SIG-M5 treated with dmso at 0.1 percent for 504 hours (cell line): Measurements from ENCODE around the gene JMJD8.
A peak's percentile ranks its signal among the peaks of the same experiment; 100 is the strongest.

Source experiments
- DNase-seq: peaks from one replicate; lab custom pipeline; 2025; ENCODE audit not compliant: unreplicated experiment; lab: John Stamatoyannopoulos, UW

JMJD8 gene

DNA sequence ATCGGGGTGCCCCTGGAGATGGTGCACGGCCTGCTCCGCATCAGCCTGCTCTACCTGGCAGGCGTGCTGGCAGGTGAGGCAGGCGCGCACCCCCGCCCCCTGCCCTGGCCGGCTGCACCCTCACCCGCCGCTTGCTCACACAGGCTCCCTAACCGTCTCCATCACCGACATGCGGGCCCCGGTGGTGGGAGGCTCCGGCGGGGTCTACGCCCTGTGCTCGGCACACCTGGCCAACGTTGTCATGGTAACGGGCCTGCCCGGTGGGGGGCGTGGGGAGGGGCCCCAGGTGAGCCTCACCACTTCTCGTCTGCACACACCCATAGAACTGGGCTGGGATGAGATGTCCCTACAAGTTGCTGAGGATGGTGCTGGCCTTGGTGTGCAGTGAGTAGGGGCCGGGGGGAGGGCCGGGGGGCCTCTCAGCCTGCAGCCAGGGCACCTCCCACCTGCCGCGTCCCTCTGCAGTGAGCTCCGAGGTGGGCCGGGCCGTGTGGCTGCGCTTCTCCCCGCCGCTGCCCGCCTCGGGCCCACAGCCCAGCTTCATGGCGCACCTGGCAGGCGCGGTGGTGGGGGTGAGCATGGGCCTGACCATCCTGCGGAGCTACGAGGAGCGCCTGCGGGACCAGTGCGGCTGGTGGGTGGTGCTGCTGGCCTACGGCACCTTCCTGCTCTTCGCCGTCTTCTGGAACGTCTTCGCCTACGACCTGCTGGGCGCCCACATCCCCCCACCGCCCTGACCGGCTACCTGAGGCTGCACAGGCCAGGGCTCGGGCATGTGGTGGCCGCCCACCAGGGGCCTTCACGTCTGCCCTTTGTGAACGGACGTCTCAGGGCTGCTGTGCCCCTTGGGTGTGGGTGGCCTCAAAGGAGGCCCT is 6.6 kb downstream of the JMJD8 start:
- no peak for DNase-seq

DNA sequence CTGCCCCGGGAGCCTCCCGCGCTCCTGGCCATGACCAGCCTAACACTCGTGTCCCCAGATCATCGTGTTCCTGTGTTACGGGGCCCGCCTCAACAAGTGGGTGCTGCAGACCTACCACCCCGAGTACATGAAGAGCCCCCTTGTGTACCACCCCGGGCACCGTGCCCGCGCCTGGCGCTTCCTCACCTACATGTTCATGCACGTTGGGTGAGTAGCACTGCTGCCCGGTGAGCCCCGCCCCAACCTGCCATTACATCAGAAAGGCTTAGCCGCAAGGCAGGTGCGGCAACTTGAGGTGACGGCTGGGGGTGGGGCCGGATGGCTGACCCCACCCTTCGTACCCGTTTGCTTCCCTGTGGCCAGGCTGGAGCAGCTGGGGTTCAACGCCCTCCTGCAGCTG is 7.2 kb downstream of the JMJD8 start:
- DNase-seq, result no peak

DNA sequence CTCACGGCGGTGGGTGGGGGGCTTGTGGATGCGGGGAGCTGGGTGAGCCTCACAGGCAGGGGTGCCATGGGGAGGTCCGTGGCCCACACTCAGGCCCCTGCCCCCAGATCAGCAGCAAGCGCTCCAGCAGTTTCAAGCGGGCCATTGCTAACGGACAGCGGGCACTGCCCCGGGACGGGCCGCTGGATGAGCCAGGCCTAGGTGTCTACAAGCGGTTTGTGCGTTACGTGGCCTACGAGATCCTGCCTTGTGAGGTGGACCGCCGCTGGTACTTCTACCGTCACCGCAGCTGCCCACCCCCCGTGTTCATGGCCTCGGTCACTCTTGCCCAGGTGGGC is 7.6 kb downstream of the JMJD8 start:
- DNase-seq, result no peak

DNA sequence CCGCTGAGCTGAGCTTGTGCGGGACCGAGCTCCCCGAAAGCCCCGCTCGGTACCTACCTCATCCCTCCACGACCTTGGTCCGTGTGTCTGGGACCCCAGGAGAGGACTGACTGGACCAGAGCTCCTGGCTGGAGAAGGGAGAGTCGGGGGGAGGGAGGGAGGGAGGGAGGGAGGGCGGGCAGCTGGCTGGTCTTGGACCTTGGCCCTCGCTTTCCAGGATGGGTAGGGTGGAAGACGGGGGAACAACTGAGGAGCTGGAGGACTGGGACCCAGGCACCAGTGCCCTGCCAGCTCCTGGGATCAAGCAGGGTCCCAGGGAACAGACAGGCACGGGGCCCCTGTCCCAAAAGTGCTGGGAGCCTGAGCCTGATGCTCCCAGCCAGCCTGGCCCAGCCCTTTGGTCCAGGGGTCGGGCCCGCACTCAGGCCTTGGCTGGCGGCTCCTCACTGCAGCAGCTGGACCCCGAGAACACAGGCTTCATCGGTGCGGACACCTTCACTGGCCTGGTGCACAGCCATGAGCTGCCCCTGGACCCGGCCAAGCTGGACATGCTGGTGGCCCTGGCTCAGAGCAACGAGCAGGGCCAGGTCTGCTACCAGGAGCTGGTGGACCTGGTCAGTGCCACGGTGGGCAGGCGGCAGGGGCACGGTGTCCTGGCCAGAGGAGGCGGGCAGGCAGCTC is 8.1 kb downstream of the JMJD8 start:
- no peak for DNase-seq

DNA sequence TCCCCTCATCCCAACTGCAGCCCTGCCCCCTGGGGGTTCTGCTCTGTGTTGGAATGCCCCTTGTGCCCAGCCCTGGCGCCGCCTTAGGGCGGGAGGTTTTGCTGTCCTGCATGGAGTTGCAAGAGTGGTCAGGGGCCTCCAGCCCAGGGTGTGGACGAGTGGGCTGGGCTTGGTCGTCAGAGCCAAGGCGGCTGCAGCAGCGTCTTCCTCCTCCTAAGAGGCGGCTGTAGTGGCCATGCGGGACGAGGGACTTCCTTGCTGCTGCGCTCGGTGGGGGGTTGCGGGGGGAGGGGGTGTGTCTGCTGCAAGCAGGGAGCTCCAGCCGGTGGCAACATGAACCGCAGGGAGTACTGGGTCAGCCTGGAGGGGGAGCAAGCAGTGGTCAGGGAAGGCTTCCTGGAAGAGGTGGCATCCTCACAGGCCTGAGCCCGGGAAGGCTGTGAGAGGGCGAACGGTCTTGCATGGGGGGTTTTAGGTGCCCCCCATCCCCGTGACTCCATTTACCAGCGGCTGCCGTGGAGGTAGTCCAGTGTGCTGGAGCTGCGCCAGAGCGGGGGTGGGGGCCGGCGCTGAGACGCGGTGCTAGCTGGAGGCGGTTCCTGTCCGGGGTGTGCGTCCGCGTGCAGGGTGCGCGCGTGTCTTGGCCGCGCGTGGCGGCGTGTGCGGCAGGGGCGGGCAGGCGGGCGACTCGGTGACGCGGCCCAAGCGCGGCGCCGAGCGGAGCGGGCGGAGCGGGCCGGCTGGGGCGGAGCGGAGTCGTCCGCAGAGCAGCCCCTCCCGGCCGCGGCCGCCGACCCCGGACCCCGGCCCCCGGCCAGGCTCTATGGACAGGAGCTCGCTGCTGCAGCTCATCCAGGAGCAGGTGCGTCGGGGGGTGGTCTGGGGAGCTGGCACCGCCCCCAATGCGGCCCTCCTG is 8.9 kb downstream of the JMJD8 start, which contains the start of gene RHBDL1:
Gene RHBDL1 (plus strand): TSS at position 704 of the 916 bp plus-strand sequence. CDS start 120 bp downstream, at position 824.
- no peak for DNase-seq

DNA sequence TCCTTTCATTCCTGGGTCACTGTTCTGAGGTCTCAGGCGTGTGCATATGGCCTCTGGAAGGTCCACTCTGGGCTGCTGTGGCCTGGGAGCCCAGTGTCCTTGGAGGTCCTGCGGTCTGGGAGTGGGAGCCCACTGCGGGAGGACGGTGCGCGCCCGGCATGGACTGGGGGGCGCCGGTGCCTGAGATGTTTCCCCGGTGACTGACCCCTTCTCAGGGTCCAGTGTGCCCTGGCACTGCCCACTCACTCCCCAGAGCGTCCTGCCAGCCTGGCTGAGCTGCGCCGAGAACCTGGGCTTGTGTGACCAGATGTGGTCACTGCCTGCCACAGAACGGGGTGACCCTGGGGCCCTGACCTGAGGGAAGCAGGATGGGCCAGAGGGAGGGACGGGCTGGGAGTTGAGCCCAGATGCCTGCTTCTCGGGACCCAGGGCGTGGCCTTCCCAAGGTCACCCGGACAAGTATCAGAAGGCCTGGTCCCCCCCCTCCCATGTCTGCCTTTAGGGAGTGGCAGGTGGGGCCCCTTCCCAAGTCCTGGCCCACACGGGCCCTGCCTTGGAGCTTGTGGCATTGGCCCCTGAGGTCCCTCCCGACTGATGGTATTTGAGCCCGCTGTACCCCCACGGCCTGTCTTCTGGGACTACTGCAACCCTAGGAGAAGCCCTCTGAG is 9.8 kb downstream of the JMJD8 start:
- DNase-seq, result no peak

DNA sequence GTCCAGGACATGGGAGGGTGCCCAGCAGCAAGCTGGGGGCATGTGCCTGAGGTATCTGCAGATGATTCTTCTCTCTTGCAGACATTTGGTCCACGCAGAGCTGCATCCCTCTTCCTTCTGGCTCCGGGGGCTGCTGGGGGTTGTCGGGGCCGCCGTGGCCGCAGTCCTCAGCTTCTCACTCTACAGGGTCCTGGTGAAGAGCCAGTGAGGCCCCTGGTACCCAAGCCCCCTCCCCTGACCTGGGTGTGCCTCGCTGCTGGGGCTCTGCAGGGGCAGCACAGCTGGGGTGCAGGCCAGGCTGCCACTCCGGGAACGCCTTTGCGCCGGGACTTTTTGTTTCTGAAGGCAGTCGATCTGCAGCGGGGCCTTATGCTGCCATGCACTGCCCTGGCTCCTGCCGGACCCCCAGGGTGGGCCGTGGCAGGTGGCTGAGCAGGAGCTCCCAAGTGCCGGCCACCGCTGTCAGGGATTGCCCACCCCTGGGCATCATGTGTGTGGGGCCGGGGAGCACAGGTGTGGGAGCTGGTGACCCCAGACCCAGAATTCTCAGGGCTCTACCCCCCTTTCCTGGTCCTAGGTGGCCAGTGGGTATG is 10.6 kb downstream of the JMJD8 start:
- no peak for DNase-seq

DNA sequence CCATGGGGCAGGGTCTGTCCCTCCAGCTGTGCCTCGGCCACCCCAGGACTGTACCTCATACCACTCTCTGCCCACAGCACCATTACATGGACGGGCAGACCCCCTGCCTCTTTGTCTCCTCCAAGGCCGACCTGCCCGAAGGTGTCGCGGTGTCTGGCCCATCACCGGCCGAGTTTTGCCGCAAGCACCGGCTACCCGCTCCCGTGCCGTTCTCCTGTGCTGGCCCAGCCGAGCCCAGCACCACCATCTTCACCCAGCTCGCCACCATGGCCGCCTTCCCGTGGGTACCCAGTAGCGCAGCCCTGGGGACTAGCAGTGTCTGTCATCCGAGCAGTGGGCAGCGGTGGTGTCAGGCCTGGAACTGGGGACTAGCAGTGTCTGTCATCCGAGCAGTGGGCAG is 11.3 kb downstream of the JMJD8 start:
- no peak for DNase-seq

DNA sequence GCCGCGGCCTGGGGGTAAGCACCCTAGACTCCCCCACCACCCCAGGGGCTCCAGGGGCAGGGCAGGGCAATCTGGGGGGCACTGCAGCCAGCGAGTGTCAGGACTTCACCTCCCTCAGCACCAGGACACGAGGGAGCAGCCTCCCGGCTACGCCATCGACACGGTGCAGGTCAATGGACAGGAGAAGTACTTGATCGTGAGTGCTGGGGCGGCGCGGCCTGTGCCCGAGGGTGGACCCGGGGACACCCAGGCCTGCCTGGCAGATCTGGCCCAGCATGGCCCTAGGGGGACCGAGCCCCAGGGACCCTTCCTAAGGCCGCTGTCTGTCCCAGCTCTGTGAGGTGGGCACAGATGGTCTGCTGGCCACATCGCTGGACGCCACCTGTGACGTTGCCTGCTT is 11.8 kb downstream of the JMJD8 start:
- no peak for DNase-seq

DNA sequence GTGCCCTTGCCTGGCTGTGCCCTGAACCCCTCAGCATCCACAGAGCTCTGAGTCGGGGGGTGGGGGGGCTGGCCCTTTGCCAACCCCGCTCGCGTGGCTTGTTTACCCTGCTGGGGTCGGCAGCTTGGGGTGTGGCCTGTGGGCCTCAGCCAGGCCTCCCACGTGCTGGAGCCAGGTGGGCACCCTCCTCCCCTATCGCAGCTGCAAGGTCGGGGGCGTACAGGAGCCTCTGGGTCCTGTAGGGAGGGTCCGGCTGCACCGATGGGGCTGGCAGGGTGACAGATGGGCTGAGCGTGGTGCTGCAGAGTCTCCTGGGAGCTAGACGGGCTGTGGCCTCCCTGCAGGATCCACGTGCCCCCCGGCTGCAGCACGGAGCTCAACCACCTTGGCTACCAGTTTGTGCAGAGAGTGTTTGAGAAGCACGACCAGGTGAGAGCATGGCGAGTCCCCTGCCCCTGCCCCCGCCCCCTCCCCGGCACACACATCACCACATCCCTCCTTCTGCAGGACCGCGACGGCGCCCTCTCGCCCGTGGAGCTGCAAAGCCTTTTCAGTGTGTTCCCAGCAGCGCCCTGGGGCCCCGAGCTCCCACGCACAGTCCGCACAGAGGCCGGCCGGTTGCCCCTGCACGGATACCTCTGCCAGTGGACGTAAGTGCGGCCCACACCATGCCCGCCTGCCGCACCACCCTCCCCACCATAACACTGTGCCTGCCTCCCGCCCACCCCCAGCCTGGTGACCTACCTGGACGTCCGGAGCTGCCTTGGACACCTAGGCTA is 12.6 kb downstream of the JMJD8 start:
- no peak for DNase-seq

DNA sequence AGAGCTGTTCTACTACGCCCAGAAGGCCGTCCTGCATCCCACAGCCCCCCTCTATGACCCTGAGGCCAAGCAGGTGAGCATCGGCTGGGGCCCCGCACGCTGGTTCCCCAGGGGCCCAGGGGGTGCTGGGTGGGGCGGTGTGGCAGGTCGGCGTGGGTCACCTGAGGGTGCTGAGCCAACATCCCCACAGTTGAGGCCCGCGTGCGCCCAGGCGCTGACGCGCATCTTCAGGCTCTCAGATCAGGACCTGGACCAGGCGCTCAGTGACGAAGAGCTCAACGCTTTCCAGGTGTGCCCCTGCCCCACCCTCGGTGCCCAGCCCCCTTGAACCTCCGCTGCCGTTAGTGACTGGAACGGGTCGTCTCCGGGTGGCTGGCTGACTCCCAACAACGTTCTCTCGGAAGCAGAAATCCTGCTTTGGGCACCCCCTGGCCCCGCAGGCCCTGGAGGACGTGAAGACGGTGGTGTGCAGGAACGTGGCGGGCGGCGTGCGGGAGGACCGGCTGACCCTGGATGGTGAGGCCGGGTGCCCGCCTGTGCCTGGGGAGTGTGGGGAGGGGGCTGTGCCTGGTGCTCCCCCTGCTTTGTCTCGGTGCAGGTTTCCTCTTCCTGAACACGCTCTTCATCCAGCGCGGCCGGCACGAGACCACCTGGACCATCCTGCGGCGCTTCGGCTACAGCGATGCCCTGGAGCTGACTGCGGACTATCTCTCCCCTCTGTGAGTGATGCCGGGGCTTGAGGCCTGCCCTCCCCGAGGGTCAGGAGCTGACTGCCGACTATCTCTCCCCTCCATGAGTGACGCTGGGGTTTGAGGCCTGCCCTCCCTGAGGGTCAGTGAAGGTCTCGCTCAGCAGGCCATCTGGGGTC is 13.4 kb downstream of the JMJD8 start:
- DNase-seq, result no peak

DNA sequence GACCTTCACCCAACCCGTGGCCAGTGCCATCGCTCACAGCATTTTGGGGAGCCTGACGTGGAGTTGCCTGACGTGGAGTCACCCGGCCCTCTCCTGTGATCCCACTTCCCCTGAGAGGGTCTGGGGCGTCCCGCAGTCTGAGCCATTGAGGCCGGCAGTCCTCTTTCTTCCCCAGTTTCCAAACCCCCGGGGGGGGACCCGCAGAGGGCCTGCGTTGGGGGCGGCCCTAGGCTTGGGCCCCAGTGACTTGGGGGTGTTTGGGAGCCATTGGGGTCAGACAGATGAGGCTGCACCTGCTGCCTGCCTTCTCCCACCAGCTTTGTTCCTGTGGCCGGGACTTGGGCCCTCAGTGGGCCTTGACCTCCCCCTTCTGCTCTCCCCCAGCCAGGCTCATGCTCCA is 14.5 kb downstream of the JMJD8 start:
- no peak for DNase-seq

DNA sequence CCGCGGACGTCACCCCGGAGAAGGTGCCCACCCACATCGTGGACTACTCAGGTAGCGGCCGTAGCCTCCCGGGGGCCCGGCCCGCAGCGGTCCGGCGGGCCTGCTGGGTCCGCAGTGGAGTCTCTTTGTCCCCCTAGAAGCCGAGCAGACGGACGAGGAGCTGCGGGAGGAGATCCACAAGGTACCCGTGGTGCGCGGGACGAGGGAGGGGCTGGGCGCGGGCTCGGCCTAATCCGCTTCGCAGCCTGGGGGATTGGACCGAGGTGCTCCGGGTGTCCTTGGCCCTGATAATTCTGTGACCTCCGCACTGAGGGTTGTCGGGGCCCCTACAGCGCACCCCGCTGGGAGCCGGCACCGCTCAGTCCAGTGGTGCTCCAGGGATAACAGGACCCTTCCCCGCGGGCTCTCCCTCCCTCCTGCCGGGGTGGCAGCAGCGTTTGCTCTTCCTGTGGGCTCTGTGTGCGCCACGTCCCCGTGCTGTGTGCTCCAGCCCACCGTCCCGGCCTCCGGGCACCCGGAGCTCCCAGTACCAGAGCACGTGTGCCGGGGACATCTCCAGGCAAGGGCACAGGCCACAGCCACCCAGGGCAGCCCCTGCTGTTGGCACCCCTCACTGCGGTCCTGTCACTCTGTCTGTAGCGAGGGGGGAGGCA is 15.5 kb downstream of the JMJD8 start:
- DNase-seq, result no peak

DNA sequence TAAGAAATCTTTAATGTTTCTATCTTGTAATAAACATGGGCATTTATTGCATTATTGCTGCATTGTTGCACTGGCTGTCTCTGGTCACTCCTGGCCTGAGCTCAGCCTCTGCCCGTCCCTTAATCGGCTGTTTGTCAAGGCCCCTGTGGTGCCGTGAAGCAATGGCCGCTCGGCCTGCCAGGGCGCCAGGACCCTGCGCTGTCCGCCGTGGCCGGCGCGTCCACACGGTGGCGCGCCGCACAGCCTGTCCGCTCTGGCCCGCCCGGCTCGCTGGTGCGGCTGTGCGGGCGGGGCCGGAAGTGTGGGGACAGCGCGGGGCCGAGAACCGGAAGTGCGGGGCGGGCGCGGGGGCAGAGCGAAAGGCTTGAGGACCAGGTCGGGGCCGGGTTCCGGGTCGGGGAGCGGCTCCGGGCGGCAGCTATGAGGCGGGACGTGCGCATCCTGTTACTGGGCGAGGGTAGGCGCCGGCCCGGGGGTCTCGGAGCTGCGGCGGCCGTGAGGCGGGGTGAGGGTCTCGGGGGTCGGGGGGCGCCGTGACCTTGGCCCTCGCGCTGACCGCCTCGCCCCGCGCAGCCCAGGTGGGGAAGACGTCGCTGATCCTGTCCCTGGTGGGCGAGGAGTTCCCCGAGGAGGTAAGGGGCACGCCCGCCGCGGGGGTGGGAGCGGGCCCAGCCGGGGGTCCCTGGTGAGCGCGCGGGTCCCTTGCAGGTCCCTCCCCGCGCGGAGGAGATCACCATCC is 16.2 kb downstream of the JMJD8 start, which contains the start of gene RHOT2:
Gene RHOT2 (plus strand): TSS at position 353 of the 739 bp plus-strand sequence. CDS start 68 bp downstream, at position 421.
- peak; percentile 79 for DNase-seq

DNA sequence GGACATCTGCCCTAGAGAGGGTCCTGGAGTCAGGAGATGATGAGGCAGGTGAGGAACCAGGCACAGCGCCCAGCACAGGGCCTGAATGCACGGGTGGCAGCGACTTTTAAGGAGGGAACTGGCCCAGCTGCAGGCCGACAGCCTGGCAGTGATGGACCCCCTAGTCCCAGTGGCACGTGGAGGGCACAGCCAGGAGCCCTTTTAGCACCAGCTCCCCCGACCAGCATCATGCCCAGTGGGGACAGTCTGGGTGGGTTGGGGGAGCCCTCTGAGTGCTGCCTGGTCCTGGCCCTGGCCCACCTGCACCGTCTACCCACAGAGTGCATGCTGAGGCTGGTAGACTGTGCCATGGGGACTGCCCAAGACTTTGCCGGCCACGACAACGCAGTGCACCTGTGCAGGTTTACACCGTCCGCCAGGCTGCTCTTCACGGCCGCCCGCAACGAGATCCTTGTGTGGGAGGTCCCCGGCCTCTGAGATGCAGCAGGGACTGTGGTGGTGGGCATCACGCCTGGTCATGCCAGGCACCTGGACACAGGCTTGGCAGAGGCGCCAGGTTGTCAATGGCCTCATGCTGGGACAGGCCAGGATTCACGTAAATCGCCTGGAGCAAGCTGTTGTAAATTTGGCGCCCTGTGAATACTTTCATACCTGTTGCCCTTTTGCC is 16.9 kb downstream of the JMJD8 start:
- no peak for DNase-seq

DNA sequence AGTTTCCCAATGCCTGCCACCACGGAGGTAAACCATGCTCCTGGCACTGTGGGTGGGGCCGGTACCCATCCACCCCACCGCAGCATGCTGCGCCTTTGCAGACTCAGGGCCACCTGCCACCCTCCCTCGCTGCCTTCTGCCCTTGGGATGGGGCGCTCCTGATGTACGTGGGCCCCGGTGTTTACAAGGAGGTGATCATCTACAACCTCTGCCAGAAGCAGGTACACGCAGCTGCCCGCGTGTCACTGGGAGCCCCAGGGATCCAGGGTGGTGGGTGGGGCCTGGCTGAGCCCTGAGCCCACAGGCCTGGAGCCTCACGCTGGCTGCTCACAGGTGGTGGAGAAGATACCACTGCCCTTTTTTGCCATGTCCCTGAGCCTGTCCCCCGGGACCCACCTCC is 17.6 kb downstream of the JMJD8 start:
- DNase-seq, result no peak

DNA sequence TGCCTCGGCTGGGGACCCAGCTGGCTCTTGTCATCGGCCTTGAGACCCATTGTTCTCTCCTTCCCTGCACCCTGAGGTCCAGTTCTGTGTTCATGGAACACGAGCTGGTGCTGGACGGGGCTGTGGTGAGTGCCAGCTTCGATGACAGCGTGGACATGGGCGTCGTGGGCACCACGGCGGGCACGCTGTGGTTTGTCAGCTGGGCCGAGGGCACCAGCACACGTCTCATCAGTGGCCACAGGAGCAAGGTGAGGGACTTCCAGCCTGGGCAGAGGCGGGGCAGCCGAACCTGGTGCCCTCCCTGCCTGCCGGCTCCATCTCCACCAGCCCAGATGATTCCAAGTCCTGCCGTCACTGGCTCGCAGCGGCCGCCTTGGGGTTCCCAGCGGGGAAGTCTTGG is 21.5 kb downstream of the JMJD8 start:
- no peak for DNase-seq
